Rectal smooth muscle tissue (tissue), 1 donor: ENCODE data around the gene MAGEA9.
"Not testable (repeated sequence)": the region's sequence is repeated elsewhere in the genome, so short reads cannot be mapped to it uniquely, and the experiment has no call there.

Experiments used
- H3K27ac ChIP-seq: one replicate; pipeline ENCODE4 v1.7.0; 2013; ENCODE audit warnings: low read depth, low read length, inconsistent platforms
- H3K27me3 ChIP-seq: one replicate; pipeline ENCODE4 v1.7.0; 2013; ENCODE audit warnings: low read length; ENCODE audit not compliant: control insufficient read depth, insufficient read depth
- H3K36me3 ChIP-seq: one replicate; pipeline ENCODE4 v1.7.0; 2013; ENCODE audit warnings: low read length; ENCODE audit not compliant: control insufficient read depth, insufficient read depth
- H3K4me1 ChIP-seq: one replicate; pipeline ENCODE4 v1.7.0; 2013; ENCODE audit warnings: low read length; ENCODE audit not compliant: control insufficient read depth, insufficient read depth
- H3K4me3 ChIP-seq: one replicate; pipeline ENCODE4 v1.7.0; 2013; ENCODE audit warnings: low read length
- H3K9ac ChIP-seq: one replicate; pipeline ENCODE4 v1.7.0; 2013; ENCODE audit warnings: low read length

The MAGEA9 gene

GRCh38 chrX:149781727-149782126 is at the start of gene MAGEA9:
TSS of gene MAGEA9 (plus strand) at chrX:149781930. CDS start at chrX:149786211, 4,281 bp downstream.
- H3K4me1 ChIP-seq, H3K27me3 ChIP-seq, H3K9ac ChIP-seq, H3K27ac ChIP-seq, H3K4me3 ChIP-seq, H3K36me3 ChIP-seq: not testable (repeated sequence)

GRCh38 chrX:149742269-149742668 is 39.5 kb upstream of the MAGEA9 start:
- H3K36me3 ChIP-seq, H3K27me3 ChIP-seq, H3K9ac ChIP-seq, H3K4me1 ChIP-seq, H3K4me3 ChIP-seq, H3K27ac ChIP-seq: not testable (repeated sequence)

GRCh38 chrX:149746390-149747007 is 35.2 kb upstream of the MAGEA9 start:
- not testable (repeated sequence) for H3K4me1 ChIP-seq, H3K9ac ChIP-seq, H3K36me3 ChIP-seq, H3K4me3 ChIP-seq, H3K27ac ChIP-seq, H3K27me3 ChIP-seq

- H3K36me3 ChIP-seq = no peaks in the 10 kb centered on the region
- no peak overlapping the region for H3K27ac ChIP-seq
- H3K4me1 ChIP-seq = no peaks in the 10 kb centered on the region
- H3K9ac ChIP-seq = no peak overlapping the region
- no peak overlapping the region for H3K4me3 ChIP-seq
- H3K27me3 ChIP-seq = peaks cover 3% of the 10 kb centered on the region
Observed at GRCh38 chrX:149757206-149758067, 24.3 kb upstream of the MAGEA9 start.

- no peaks in the 10 kb centered on the region for H3K36me3 ChIP-seq
- H3K4me3 ChIP-seq = no peak overlapping the region
Observed at GRCh38 chrX:149758068-149758714, 23.5 kb upstream of the MAGEA9 start.

GRCh38 chrX:149758715-149759078 is 23.0 kb upstream of the MAGEA9 start:
- not testable (repeated sequence) for H3K9ac ChIP-seq, H3K4me1 ChIP-seq, H3K4me3 ChIP-seq, H3K27me3 ChIP-seq, H3K27ac ChIP-seq, H3K36me3 ChIP-seq

More at GRCh38 chrX:149758068-149758714, 23.5 kb upstream of the MAGEA9 start:
- Histone ChIP-seq H3K27ac (no peak overlapping the region), H3K9ac (no peak overlapping the region), H3K4me1 (no peaks in the 10 kb centered on the region), H3K27me3 (peaks cover 3% of the 10 kb centered on the region)

GRCh38 chrX:149759824-149760223 is 21.9 kb upstream of the MAGEA9 start:
- H3K27ac ChIP-seq = no peak overlapping the region
- no peaks in the 10 kb centered on the region for H3K36me3 ChIP-seq
- H3K9ac ChIP-seq = no peak overlapping the region
- no peaks in the 10 kb centered on the region for H3K4me1 ChIP-seq
- H3K27me3 ChIP-seq = peaks cover 3% of the 10 kb centered on the region
- H3K4me3 ChIP-seq = no peak overlapping the region

- Histone ChIP-seq H3K27ac (no peak overlapping the region), H3K4me1 (no peaks in the 10 kb centered on the region), H3K27me3 (peaks cover 3% of the 10 kb centered on the region), H3K36me3 (no peaks in the 10 kb centered on the region), H3K4me3 (no peak overlapping the region), H3K9ac (no peak overlapping the region)
Observed at GRCh38 chrX:149760965-149761364, 20.8 kb upstream of the MAGEA9 start.

- H3K4me3 ChIP-seq, H3K36me3 ChIP-seq, H3K4me1 ChIP-seq, H3K27me3 ChIP-seq, H3K27ac ChIP-seq, H3K9ac ChIP-seq: not testable (repeated sequence)
Observed at GRCh38 chrX:149761858-149762674, 19.7 kb upstream of the MAGEA9 start.

GRCh38 chrX:149762696-149763614 is 18.8 kb upstream of the MAGEA9 start:
- no peak overlapping the region for H3K4me3 ChIP-seq
- H3K36me3 ChIP-seq = no peaks in the 10 kb centered on the region
- H3K27me3 ChIP-seq = no peaks in the 10 kb centered on the region
- H3K27ac ChIP-seq = no peak overlapping the region
- H3K9ac ChIP-seq = no peak overlapping the region
- H3K4me1 ChIP-seq = no peaks in the 10 kb centered on the region

GRCh38 chrX:149770344-149770743 is 11.4 kb upstream of the MAGEA9 start:
- not testable (repeated sequence) for H3K36me3 ChIP-seq, H3K4me1 ChIP-seq, H3K27me3 ChIP-seq, H3K4me3 ChIP-seq, H3K9ac ChIP-seq, H3K27ac ChIP-seq
